HepG2 (cell line): ENCODE measurements around the gene ATP8A2. TPM values are rescaled to one million over a fixed set of nuclear protein-coding genes. Genes with fewer than 3 reads are reported as not detected.

Experiments used
- ATAC-seq: fragments of 200-7000 bp; cut with Tn5 transposase; 3 replicates; pipeline ENCODE4 v1.9.1; 2020; ENCODE audit warnings: mild to moderate bottlenecking, moderate library complexity
- BruUV-seq: library from RNA; stranded (reverse); fragments of 400-500 nt; replicated peaks from 2 replicates; lab custom pipeline; 2021; lab: Mats Ljungman, UMichigan
- CTCF ChIA-PET: fragments of 300-600 bp; formaldehyde crosslinking; extraction: SDS; loops from one replicate; lab custom pipeline; 2021; ENCODE audit warnings: low total read pairs, inconsistent platforms, low intra/inter-chr PET ratio; lab: Yijun Ruan, JAX
- POLR2A ChIA-PET: fragments of 350-600 bp; sonication (Branson Sonifier 250); formaldehyde crosslinking; loops from one replicate; lab custom pipeline; 2020; ENCODE audit warnings: antibody characterized with exemption, inconsistent platforms; lab: Yijun Ruan, JAX
- DNase-seq: peaks from one replicate; pipeline ENCODE4 v3.0.0-alpha.2; 2015; ENCODE audit warnings: low spot score
- FAIRE-seq: peaks from 3 replicates; lab custom pipeline; 2011; peaks lifted over from hg19 to GRCh38; lab: Jason Lieb, UNC
- H2AFZ ChIP-seq: one replicate; pipeline ENCODE4 v1.6.1; 2011; ENCODE audit warnings: low read length, inconsistent platforms
- H3K27ac ChIP-seq: fragments of 300-600 bp; 3 replicates; pipeline ENCODE4 v1.8.0; 2011; ENCODE audit warnings: mixed run types, mild to moderate bottlenecking, mixed read lengths, low read length, inconsistent platforms; ENCODE audit not compliant: insufficient read depth; ENCODE audit errors: extremely low read length
- H3K27me3 ChIP-seq, 2 experiments: fragments of 200-600 bp in 1 of 2; 2 replicates in 1 of 2; 3 replicates in 1 of 2; pipeline versions ENCODE4 v1.6.0 to v1.8.0; 2011; ENCODE audit warnings: low read length in 2 of 2, mild to moderate bottlenecking in 2 of 2, moderate library complexity in 2 of 2, inconsistent platforms in 1 of 2; ENCODE audit not compliant: insufficient read depth in 2 of 2, control insufficient read depth in 1 of 2
- H3K36me3 ChIP-seq, 2 experiments: fragments of 200-600 bp in 1 of 2; replicated peaks in 1 of 2; 2 replicates in 1 of 2; 3 replicates in 1 of 2; pipeline versions ENCODE4 v1.5.1 to v1.8.0; 2011; ENCODE audit warnings: low read length in 2 of 2, inconsistent platforms in 1 of 2; ENCODE audit not compliant: insufficient read depth in 2 of 2, control insufficient read depth in 1 of 2
- H3K4me1 ChIP-seq: 2 replicates; pipeline ENCODE4 v1.5.1; 2012; ENCODE audit warnings: low read length, inconsistent platforms; ENCODE audit not compliant: insufficient read depth
- H3K4me2 ChIP-seq: 2 replicates; pipeline ENCODE4 v1.6.0; 2011; ENCODE audit warnings: low read depth, low read length, inconsistent platforms
- H3K4me3 ChIP-seq, 3 experiments: fragments of 200-600 bp in 1 of 3; sonication (generic), shearing (Covaris generic) in 1 of 3; replicated peaks in 1 of 3; 2 replicates each; pipeline ENCODE4 v1.5.1; 2011 to 2016; ENCODE audit warnings: low read length in 3 of 3, inconsistent platforms in 2 of 3, low read depth in 2 of 3, mild to moderate bottlenecking in 2 of 3, control low read depth in 1 of 3, mixed read lengths in 1 of 3; ENCODE audit not compliant: insufficient read depth in 1 of 3
- H3K79me2 ChIP-seq: one replicate; pipeline ENCODE4 v1.6.1; 2011; ENCODE audit warnings: low read length, inconsistent platforms; ENCODE audit not compliant: insufficient read depth
- H3K9ac ChIP-seq: 2 replicates; pipeline ENCODE4 v1.6.0; 2011; ENCODE audit warnings: mild to moderate bottlenecking, low read depth, low read length, inconsistent platforms; ENCODE audit not compliant: insufficient read depth
- H3K9me3 ChIP-seq: 2 replicates; pipeline ENCODE4 v1.5.1; 2012; ENCODE audit warnings: mild to moderate bottlenecking, low read length
- H4K20me1 ChIP-seq: 2 replicates; pipeline ENCODE4 v1.6.0; 2011; ENCODE audit warnings: inconsistent platforms, mild to moderate bottlenecking, low read length, moderate library complexity; ENCODE audit not compliant: insufficient read depth
- CBFB ChIP-seq: sonication (generic); formaldehyde crosslinking; IDR thresholded peaks from 2 replicates; pipeline ENCODE4 v1.4.0; 2020; ENCODE audit warnings: missing genetic modification reagents
- CREM ChIP-seq, 2 experiments: sonication (generic) in 1 of 2; formaldehyde crosslinking in 1 of 2; IDR thresholded peaks; 2 replicates each; pipeline versions ENCODE4 v1.4.0 to v1.6.1; 2016 to 2020; ENCODE audit warnings: antibody characterized with exemption in 1 of 2, mild to moderate bottlenecking in 1 of 2, missing genetic modification reagents in 1 of 2
- EEA1 ChIP-seq: sonication (generic); formaldehyde crosslinking; IDR thresholded peaks from 2 replicates; pipeline ENCODE4 v1.5.1; 2020; ENCODE audit warnings: mild to moderate bottlenecking, missing genetic modification reagents, borderline replicate concordance
- FOXC1 ChIP-seq: sonication (generic); formaldehyde crosslinking; IDR thresholded peaks from 2 replicates; pipeline ENCODE4 v1.8.0; 2022; ENCODE audit warnings: mild to moderate bottlenecking, missing genetic modification reagents, borderline replicate concordance
- HDAC2 ChIP-seq: sonication (generic); formaldehyde crosslinking; IDR thresholded peaks from 2 replicates; pipeline ENCODE4 v1.4.0; 2020; ENCODE audit warnings: missing genetic modification reagents
- MAFG ChIP-seq: sonication (generic); formaldehyde crosslinking; IDR thresholded peaks from 2 replicates; pipeline ENCODE4 v1.5.1; 2020; ENCODE audit warnings: mild to moderate bottlenecking, missing genetic modification reagents
- NFE2L1 ChIP-seq: sonication (generic); formaldehyde crosslinking; IDR thresholded peaks from 2 replicates; pipeline ENCODE4 v1.4.0; 2020; ENCODE audit warnings: missing genetic modification reagents, mild to moderate bottlenecking, borderline replicate concordance
- POLR2G ChIP-seq: fragments of 200-400 bp; formaldehyde crosslinking; IDR thresholded peaks from 2 replicates; pipeline ENCODE4 v1.6.1; 2018; ENCODE audit warnings: mild to moderate bottlenecking, low read depth, low read length, moderate library complexity
- TEAD2 ChIP-seq: sonication (generic); formaldehyde crosslinking; IDR thresholded peaks from 2 replicates; pipeline ENCODE4 v1.9.0; 2021; ENCODE audit warnings: missing genetic modification reagents
- ZNF17 ChIP-seq: sonication (generic); formaldehyde crosslinking; IDR thresholded peaks from 2 replicates; pipeline ENCODE4 v1.5.0; 2020; ENCODE audit warnings: mild to moderate bottlenecking, missing genetic modification reagents
- ZNF343 ChIP-seq: sonication (generic); formaldehyde crosslinking; IDR thresholded peaks from 2 replicates; pipeline ENCODE4 v1.4.0; 2020; ENCODE audit warnings: mild to moderate bottlenecking, missing genetic modification reagents
- ZNF839 ChIP-seq: sonication (generic); formaldehyde crosslinking; IDR thresholded peaks from 2 replicates; pipeline ENCODE4 v1.4.0; 2020; ENCODE audit warnings: missing genetic modification reagents, mild to moderate bottlenecking, borderline replicate concordance
- ZNF850 ChIP-seq: sonication (generic); formaldehyde crosslinking; conservative IDR thresholded peaks from 2 replicates; pipeline ENCODE4 v1.9.0; 2021; ENCODE audit warnings: mild to moderate bottlenecking, missing genetic modification reagents
- WGBS: methylation state at CpG from one replicate; pipeline ENCODE4 v1.1.6; 2017; ENCODE audit warnings: low lambda C conversion rate; 5-methylcytosine and 5-hydroxymethylcytosine counted together
- in situ Hi-C: cut with HindIII; loops from 2 replicates; pipeline ENCODE4 v1.10.0; 2017; ENCODE audit warnings: low pct_unique_long_range_greater_than_20kb; ENCODE audit not compliant: extremely low pct_ligation_motif_present
- intact Hi-C: fragments of 100-400 bp; cut with micrococcal nuclease; formaldehyde crosslinking; loops from one replicate; pipeline ENCODE4 v1.10.0; 2022; ENCODE audit not compliant: unreplicated experiment
- polyA plus RNA-seq, 8 experiments: library from polyadenylated mRNA; depleted of rRNA in 3 of 8; stranded (reverse) in 7 of 8; unstranded in 1 of 8; fragments of >200 nt; fragmentation: Illumina TruSeq in 4 of 8; extraction: Trizol in 4 of 8; gene quantifications; 2 replicates each; pipeline versions ENCODE4 v1.2.1 to v1.2.3, GENCODE V29; 2011 to 2016; ENCODE audit warnings: low read depth in 4 of 8, missing spikeins in 1 of 8, mixed read lengths in 1 of 8; ENCODE audit not compliant: insufficient read depth in 1 of 8
- total RNA-seq, 5 experiments: library from RNA; depleted of rRNA; stranded (reverse); fragments of >200 nt; fragmentation: Illumina TruSeq; extraction: Trizol; gene quantifications; 2 replicates each; pipeline ENCODE4 v1.2.3, GENCODE V29; 2016; ENCODE audit warnings: low read depth in 1 of 5
- TF ChIP-seq, protein P1 (sequence below): sonication (generic); formaldehyde crosslinking; IDR thresholded peaks from 2 replicates; pipeline ENCODE4 v1.9.0; 2021; ENCODE audit warnings: missing genetic modification reagents, borderline replicate concordance
- TF ChIP-seq, protein P2 (sequence below): sonication (generic); formaldehyde crosslinking; IDR thresholded peaks from 2 replicates; pipeline ENCODE4 v1.4.0; 2020; ENCODE audit warnings: mild to moderate bottlenecking, missing genetic modification reagents

ATP8A2 gene
- total and polyA plus RNA-seq, 2 of the 13 experiments (the other 11 are each of a cell fraction or from before 2014, with no cell fraction given), result 0.09 TPM; not detected in 1

DNA sequence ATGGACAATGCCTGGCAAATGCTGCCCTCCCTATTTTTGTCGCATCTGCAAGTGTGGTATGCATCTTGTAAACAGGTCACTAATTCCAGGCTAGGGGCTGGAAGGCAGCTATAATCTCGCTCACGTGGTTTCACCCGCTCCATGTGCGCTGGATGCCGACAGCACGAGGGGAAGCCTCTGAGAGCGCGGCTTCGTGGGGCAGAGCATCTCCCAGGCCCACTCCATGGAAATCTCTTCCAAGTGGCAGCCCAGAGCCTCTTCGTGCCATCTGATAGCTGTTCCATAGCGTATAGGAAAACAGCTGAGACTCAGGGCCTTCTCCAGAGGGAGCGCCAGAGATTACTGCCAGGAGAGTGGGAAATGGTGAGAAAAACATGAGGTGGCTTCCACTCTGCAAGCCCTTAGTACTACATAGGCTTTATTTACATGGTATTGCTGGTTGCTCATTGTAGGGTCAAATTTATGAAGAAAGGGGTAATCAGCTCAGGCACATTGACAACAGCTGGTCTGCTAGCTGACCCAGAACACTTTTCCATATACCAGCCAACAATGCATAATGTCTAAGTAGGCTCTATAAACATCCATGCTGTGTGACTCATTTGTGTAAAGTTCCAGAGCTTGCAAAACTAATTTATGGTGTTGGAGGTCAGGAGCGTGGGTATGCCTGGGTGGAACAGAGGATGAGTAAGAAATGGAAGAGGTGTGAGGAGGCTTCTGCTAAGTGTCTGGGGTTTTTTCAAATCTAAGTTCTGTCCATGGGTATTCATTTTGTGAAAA is 514.9 kb downstream of the ATP8A2 start (continued):
- TF ChIP-seq TEAD2 (CRISPR knock-in tag) (no peak), FOXC1 (CRISPR knock-in tag) (no peak), ZNF343 (no peak), POLR2G (no peak), NFE2L1 (CRISPR knock-in tag) (no peak), MAFG (CRISPR knock-in tag) (no peak)

DNA sequence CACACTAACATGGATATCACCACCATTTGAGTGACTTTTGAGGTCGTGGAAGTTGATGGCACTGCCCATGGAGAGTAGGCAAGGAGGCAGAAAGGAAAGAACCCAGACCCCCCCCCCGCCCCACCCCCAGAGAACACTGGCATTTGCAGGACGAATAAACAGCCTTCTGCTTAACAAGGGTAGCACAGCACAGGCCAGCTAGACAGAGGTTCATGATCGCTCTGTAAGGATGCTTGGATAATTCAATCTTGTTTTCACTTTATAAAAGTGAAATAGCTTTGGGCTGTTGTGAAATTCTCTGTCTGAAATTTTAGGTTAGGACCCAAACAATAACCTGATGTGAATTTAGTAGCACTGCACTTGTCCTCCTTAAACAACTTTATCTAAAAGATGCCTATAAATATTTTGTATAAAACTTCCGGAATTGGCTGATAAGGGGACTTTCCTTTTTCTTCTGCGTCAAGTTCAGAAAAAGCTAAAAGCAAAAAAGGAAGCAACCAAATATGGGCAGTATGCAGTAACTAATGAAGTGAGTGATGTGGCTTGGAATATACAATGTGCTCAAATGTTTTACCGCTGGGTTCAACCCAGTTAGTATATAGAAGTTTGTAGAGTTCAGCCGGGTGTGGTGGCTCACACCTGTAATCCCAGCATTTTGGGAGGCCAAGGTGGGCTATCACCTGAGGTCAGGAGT is 516.3 kb downstream of the ATP8A2 start:
- CTCF ChIA-PET, result no interaction called here
- H3K36me3 ChIP-seq, result no peaks in the 10 kb centered on the region
- no peak for FAIRE-seq
- ATAC-seq, result no peak
- 37% methylated on average over 7 of the region's 8 CpGs for WGBS
- no peak overlapping the region for H2AFZ ChIP-seq
- H3K27ac ChIP-seq, result no peak overlapping the region
- H3K79me2 ChIP-seq, result no peaks in the 10 kb centered on the region
- no peak overlapping the region for H3K4me3 ChIP-seq
- TF ChIP-seq EEA1 (CRISPR knock-in tag) (no peak), HDAC2 (CRISPR knock-in tag) (no peak), ZNF839 (CRISPR knock-in tag) (no peak), ZNF850 (no peak), CREM (IDR thresholded peaks at IDR 0.05) (no peak), CREM (CRISPR knock-in tag; IDR thresholded peaks at IDR 0.05) (no peak), ZNF17 (CRISPR knock-in tag) (no peak), CBFB (CRISPR knock-in tag) (no peak)
- TF ChIP-seq, protein P1, sequence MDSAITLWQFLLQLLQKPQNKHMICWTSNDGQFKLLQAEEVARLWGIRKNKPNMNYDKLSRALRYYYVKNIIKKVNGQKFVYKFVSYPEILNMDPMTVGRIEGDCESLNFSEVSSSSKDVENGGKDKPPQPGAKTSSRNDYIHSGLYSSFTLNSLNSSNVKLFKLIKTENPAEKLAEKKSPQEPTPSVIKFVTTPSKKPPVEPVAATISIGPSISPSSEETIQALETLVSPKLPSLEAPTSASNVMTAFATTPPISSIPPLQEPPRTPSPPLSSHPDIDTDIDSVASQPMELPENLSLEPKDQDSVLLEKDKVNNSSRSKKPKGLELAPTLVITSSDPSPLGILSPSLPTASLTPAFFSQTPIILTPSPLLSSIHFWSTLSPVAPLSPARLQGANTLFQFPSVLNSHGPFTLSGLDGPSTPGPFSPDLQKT, result no peak
- TF ChIP-seq, protein P2, sequence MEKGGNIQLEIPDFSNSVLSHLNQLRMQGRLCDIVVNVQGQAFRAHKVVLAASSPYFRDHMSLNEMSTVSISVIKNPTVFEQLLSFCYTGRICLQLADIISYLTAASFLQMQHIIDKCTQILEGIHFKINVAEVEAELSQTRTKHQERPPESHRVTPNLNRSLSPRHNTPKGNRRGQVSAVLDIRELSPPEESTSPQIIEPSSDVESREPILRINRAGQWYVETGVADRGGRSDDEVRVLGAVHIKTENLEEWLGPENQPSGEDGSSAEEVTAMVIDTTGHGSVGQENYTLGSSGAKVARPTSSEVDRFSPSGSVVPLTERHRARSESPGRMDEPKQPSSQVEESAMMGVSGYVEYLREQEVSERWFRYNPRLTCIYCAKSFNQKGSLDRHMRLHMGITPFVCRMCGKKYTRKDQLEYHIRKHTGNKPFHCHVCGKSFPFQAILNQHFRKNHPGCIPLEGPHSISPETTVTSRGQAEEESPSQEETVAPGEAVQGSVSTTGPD (CRISPR knock-in tag), result no peak
- no peak for DNase-seq
- H3K27me3 ChIP-seq, result peaks cover 4 to 20% of the 10 kb centered on the region in 2 experiments; a peak in 2 of 5 replicates
- H3K4me1 ChIP-seq, result no peaks in the 10 kb centered on the region
- H3K9ac ChIP-seq, result no peak overlapping the region
- H3K9me3 ChIP-seq, result no peaks in the 10 kb centered on the region
- intact Hi-C loops, result no loop called here
- BruUV-seq, result no TSS peak
- in situ Hi-C loops, result no loop called here
- no peak overlapping the region for H3K4me2 ChIP-seq
- POLR2A ChIA-PET, result no interaction called here
- no peaks in the 10 kb centered on the region for H4K20me1 ChIP-seq
